Activated CD8-positive, alpha-beta memory T cell treated with anti-CD3 and anti-CD28 coated beads, Interleukin-2, amount 50 U/mL, for 4 hours (primary cell): Measurements from ENCODE around the gene TBC1D23.
"Not testable (repeated sequence)": the region's sequence is repeated elsewhere in the genome, so short reads cannot be mapped to it uniquely, and the experiment has no call there.

Experiments
- DNase-seq: peaks from one replicate; pipeline ENCODE4 v3.0.0-alpha.2; 2020

Gene TBC1D23

DNA sequence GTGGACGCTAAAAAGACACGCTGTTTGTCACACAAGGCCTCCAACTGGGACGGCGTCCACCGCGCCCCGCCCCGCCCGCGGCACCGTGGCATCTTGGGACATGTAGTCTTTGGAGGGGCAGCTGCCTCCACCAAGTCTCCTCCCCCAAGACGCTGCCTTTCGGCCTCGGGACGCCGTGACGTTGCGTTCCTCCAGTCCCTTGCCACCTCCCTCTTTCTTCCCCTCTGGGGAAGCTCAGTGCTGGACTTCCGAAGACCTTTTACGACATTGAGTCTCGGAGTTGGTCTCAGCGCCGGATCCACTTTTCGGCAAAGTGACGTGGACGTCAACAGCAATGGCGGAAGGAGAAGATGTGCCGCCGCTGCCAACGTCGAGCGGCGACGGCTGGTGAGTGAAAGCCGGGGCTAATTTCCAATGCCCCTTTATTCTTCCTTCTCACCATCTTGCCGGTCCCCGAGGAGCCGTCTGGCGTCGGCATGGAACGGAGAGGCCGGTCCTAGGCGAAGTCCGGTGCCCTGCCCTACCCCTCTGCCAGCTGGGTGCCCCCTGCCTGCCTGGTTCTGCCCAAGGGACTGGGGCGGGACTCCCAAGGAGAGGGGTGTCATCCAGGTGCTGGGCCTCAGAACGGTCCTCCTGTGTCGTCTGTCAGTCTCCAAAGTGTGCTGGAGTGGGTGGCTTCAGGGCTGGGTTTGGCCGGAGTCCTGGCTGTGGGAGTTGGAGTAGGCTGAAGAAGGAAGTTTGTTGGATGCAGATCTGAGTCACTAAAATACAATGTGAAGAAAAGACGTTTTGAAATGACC, at the start of gene TBC1D23:
Gene TBC1D23, plus strand, starts transcription at position 308 of the 800 bp plus-strand sequence. Its CDS starts 27 bp downstream, at position 335.
- peak; percentile 97 for DNase-seq

GRCh38 chr3:100213891-100214573, 46.8 kb upstream of the TBC1D23 start:
- DNase-seq: no peak

- no peak for DNase-seq
Observed at GRCh38 chr3:100214574-100214964, 46.2 kb upstream of the TBC1D23 start.

GRCh38 chr3:100216713-100217112, 44.1 kb upstream of the TBC1D23 start:
- DNase-seq: no peak

GRCh38 chr3:100221159-100221558, 39.6 kb upstream of the TBC1D23 start:
- DNase-seq: no peak

DNA sequence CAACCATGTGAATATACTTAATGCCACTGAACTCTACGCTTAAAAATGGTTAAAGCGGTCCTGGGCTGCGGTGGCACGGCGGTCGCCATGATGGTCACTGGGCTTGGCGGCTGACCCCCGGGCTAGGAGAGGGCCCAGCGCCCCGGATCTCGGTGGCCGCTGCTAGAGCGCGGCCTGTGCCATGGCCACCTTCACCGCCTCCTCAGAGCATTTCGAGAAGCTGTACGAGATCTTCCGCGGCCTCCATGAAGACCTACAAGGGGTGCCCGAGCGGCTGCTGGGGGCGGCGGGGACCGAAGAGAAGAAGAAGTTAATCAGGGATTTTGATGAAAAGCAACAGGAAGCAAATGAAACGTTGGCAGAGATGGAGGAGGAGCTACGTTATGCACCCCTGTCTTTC, 35.6 kb upstream of the TBC1D23 start:
- no peak for DNase-seq

DNA sequence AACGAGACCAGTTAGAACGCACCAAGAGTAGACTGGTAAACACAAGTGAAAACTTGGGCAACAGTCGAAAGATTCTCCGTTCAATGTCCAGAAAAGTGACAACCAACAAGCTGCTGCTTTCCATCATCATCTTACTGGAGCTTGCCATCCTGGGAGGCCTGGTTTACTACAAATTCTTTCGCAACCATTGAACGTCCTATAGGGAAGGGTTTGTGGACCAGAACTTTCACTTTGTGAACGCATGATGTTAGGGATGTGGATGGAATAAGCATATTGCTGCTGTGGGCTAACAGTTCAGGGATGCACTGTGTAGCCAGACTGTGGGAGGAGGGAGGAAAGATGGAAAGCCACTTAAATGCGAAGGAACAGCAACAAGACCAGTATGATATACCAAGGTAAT, 34.9 kb upstream of the TBC1D23 start:
- DNase-seq: no peak

DNA sequence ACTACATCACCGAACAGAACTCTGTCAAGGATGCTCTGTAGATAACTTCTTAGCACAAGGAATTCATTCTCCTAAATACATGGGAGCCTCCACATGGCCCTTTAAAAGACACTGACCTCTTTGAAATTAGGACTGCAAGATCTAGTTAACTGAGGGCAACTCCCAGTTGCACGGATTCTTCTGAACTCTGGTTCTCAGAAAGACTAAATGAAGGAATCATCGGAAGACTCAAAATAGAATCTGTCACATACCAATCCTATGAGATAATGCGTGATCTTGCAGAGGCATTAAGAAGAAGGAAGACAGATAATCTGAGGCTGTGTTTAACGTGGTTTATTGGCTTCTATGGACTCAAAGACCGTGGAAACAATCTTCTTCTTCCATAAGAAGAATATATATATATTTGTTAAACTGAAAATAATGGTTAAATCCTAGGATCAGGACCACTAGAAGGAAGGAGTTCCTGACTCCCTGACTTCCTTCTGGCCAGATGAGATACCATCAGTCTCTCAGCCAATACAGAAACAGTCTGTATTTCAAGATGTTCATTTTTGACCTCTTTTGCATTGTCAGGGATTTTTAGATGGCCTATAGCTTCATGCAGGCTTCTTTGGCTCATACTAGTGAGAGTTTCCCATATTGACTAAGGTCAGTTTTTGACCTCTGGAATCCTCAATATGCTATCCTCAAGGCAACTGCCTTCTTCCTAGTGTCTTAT, 33.9 kb upstream of the TBC1D23 start:
- no peak for DNase-seq

GRCh38 chr3:100227511-100227921, 33.3 kb upstream of the TBC1D23 start:
- no peak for DNase-seq

GRCh38 chr3:100228247-100228646, 32.5 kb upstream of the TBC1D23 start:
- no peak for DNase-seq

GRCh38 chr3:100229188-100229587, 31.6 kb upstream of the TBC1D23 start:
- DNase-seq: not testable (repeated sequence)

GRCh38 chr3:100230710-100231109, 30.1 kb upstream of the TBC1D23 start:
- no peak for DNase-seq

- no peak for DNase-seq
Observed at GRCh38 chr3:100231668-100232067, 29.1 kb upstream of the TBC1D23 start.

- no peak for DNase-seq
Observed at GRCh38 chr3:100234364-100234763, 26.4 kb upstream of the TBC1D23 start.

DNA sequence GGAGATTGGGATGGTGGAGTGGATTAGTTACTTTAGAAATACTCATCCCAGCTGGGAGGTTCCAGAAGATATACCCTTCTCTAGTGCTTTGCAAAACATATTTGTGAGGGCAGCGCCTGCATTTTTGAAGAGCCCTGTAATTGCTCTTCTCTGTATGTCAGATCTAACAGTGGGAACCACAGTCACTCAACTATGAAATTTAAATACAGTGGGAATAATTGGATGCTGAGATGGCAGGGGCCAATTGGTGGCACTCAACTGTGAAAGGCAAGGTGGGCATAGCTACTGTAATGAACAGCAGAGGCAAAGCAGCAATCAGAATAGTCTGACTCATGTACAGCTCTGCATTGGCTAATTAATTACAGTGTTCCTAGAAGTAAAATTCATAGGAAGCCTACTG, 22.2 kb upstream of the TBC1D23 start:
- DNase-seq: no peak

DNA sequence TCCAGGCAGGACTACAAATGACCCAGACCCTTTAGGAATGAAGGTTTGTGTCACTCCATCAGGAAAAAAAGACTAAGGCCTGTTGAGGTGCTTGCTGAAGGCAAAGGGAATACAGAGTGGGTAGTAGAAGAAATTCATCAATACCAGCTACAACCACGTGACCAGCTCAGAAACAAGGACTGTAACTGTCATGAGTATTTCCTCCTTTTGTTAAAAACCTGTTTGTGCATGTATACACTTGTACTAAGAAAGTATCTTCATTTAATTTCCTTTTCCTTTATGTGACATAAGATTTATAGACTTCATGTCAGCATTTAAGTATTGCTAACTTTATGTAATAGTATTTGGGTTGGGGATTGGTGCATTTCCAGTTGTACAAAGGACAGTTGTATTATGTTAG, 18.3 kb upstream of the TBC1D23 start:
- DNase-seq: not testable (repeated sequence)

DNA sequence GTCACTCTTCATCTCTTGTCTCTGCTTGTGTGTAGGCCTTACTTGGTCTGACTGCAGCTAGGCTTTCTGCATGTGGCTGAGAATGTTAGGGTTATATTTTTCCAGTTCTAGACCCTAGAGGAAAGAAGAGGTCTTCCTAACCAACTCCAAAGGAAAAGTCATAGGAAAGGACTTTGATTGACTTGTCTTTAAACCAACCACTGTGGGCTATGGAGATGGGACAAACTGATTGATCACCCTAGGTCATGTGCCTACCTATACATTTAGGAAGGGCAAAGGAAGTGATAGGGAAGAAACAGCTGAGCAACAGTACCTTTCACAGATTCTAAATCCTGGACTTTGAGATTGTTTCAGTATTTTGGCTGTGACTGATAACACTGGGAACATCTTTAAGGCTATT, 16.5 kb upstream of the TBC1D23 start:
- DNase-seq: no peak

DNA sequence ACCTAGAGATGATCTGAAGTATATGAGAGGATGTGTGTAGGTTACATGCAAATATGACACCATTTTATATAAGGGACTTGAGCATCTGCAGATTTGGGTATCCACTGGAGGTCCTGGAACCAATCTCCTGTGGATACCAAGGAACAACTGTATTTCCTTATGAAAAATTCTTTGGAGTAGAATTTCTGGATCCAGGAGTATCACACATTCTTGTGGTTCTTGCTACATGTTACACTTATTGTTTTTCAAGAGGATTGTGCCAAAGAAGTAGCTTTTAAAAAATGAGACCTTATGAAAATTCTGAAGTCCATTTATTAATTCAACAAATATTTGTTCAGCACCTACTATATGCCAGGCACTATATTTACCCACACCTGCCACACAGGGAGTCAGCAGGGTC, 15.7 kb upstream of the TBC1D23 start:
- no peak for DNase-seq

GRCh38 chr3:100245927-100246326, 14.9 kb upstream of the TBC1D23 start:
- DNase-seq: no peak

DNA sequence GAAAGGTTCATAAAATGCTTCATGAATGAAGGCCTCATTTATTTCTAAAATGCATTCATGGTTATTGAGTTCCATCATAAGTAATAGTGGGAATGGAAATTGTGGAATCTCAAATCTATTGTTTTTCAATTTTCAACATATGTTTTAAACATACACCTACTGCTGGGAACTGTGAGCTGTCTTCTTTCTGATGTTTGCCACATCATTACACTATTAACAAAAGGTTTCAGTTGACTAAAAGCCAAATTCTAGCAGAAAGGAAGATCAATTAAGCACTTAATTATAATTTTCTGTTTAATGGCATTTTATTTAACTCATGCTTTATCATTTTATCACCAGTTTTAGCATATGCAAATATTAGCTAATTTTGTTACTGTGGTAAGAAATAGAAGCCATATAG, 13.8 kb upstream of the TBC1D23 start:
- no peak for DNase-seq

- no peak for DNase-seq
Observed at GRCh38 chr3:100252001-100252400, 8.8 kb upstream of the TBC1D23 start.

DNA sequence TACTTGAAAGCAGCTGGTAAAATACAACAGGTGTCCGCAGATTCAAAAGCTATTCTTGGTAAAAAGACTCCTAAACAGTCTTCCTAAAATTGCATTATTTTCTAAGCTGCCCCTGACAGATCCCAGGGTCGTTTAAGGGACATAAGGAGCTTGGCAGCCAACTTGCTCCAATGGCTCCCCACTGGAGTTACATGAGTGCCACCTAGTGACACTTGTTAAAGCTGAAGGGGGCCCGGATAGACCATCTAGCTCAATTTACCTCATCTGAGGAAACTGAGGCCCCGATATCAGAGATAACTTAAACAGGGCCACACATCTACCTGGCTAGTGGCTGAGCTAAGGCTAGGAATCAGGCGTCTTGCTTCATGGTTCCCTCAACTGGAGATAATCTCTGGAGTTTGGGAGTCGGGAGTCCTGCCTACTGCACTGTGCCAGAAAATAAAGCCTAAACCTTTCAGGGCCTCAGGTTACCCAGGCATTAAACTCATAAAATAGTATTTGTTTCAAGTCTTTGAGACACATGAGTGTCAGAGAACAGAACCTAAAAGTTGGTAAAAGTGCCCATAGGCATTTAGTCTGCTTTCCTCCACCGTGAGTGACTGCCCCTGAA, 6.5 kb upstream of the TBC1D23 start:
- no peak for DNase-seq

GRCh38 chr3:100256731-100257151, 4.1 kb upstream of the TBC1D23 start:
- no peak for DNase-seq
